Measurements from ENCODE around the gene MBNL2.

DNA sequence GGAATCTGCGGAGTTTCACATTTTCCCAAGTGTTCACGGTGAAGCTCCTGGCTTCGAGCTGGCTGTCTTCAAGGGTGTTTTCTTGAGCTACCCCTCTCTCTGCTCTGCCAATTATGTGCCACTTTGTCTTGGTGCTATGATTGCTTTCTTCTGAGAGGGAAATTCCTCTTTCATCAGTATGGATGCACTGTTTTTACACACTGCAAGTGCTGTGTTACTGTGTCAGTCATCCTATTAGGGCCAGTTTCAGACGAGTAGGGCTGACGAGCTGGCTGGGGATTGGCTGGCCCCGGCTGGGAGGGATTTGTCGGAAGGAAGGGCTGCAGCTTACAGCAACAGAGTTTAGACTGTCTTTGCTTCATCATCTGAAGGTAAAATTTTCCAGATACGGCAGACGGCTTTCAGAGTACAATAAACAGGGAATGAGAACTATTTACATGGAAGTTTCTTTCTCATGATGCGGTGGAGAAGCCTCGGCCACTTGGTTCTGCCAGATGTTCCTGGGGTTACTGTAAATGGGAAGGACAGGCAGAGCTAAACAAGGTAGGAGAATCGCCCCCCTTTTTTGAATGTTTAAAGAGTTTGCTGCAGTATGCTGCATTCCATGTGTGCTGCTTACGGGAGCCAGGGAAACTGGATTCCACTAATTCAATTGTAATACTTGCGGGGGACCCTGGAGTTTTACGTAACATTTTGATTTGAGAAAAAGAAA, at the start of gene MBNL2:
- TF ChIP-seq, protein P1, sequence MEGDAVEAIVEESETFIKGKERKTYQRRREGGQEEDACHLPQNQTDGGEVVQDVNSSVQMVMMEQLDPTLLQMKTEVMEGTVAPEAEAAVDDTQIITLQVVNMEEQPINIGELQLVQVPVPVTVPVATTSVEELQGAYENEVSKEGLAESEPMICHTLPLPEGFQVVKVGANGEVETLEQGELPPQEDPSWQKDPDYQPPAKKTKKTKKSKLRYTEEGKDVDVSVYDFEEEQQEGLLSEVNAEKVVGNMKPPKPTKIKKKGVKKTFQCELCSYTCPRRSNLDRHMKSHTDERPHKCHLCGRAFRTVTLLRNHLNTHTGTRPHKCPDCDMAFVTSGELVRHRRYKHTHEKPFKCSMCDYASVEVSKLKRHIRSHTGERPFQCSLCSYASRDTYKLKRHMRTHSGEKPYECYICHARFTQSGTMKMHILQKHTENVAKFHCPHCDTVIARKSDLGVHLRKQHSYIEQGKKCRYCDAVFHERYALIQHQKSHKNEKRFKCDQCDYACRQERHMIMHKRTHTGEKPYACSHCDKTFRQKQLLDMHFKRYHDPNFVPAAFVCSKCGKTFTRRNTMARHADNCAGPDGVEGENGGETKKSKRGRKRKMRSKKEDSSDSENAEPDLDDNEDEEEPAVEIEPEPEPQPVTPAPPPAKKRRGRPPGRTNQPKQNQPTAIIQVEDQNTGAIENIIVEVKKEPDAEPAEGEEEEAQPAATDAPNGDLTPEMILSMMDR (IDR thresholded peaks at IDR 0.05) = no peak
- peak; percentile 96 for TF ChIP-seq POLR2AphosphoS5 (IDR thresholded peaks at IDR 0.05)
